AG08396 (cell line): ENCODE measurements around the gene LRRC7.

Experiments used
- DNase-seq: peaks from one replicate; pipeline ENCODE4 v3.0.0; 2012; ENCODE audit warnings: low spot score, mixed read lengths

LRRC7 gene

GRCh38 chr1:69776555-69776954, 208.8 kb downstream of the LRRC7 start:
- no peak for DNase-seq

GRCh38 chr1:69777423-69777822, 209.7 kb downstream of the LRRC7 start:
- no peak for DNase-seq

- no peak for DNase-seq
Observed at GRCh38 chr1:69777971-69778370, 210.2 kb downstream of the LRRC7 start.

- DNase-seq: no peak
Observed at GRCh38 chr1:69787151-69787550, 219.4 kb downstream of the LRRC7 start.

- DNase-seq: no peak
Observed at GRCh38 chr1:69791311-69791710, 223.6 kb downstream of the LRRC7 start.

- no peak for DNase-seq
Observed at GRCh38 chr1:69794831-69795230, 227.1 kb downstream of the LRRC7 start.

- DNase-seq: no peak
Observed at GRCh38 chr1:69814926-69815325, 247.2 kb downstream of the LRRC7 start.

- DNase-seq: no peak
Observed at GRCh38 chr1:69824932-69825331, 257.2 kb downstream of the LRRC7 start.

- DNase-seq: no peak
Observed at GRCh38 chr1:69827732-69828131, 260.0 kb downstream of the LRRC7 start.

GRCh38 chr1:69833536-69833935, 265.8 kb downstream of the LRRC7 start:
- DNase-seq: no peak

GRCh38 chr1:69834336-69834735, 266.6 kb downstream of the LRRC7 start:
- no peak for DNase-seq

GRCh38 chr1:69835955-69836354, 268.2 kb downstream of the LRRC7 start:
- no peak for DNase-seq

GRCh38 chr1:69836971-69837636, 269.4 kb downstream of the LRRC7 start:
- no peak for DNase-seq

- no peak for DNase-seq
Observed at GRCh38 chr1:69842326-69842725, 274.6 kb downstream of the LRRC7 start.

- DNase-seq: no peak
Observed at GRCh38 chr1:69845655-69846054, 277.9 kb downstream of the LRRC7 start.

GRCh38 chr1:69846267-69846666, 278.5 kb downstream of the LRRC7 start:
- DNase-seq: no peak

- no peak for DNase-seq
Observed at GRCh38 chr1:69847670-69848069, 279.9 kb downstream of the LRRC7 start.

- no peak for DNase-seq
Observed at GRCh38 chr1:69852151-69852550, 284.4 kb downstream of the LRRC7 start.

- no peak for DNase-seq
Observed at GRCh38 chr1:69852706-69853105, 285.0 kb downstream of the LRRC7 start.

- DNase-seq: no peak
Observed at GRCh38 chr1:69858534-69858933, 290.8 kb downstream of the LRRC7 start.

- no peak for DNase-seq
Observed at GRCh38 chr1:69861641-69862040, 293.9 kb downstream of the LRRC7 start.

GRCh38 chr1:69862906-69863305, 295.2 kb downstream of the LRRC7 start:
- DNase-seq: no peak

GRCh38 chr1:69863704-69864103, 296.0 kb downstream of the LRRC7 start:
- no peak for DNase-seq

GRCh38 chr1:69871412-69871811, 303.7 kb downstream of the LRRC7 start:
- DNase-seq: no peak

GRCh38 chr1:69878338-69878737, 310.6 kb downstream of the LRRC7 start:
- no peak for DNase-seq
